Endothelial cell (in vitro differentiated cells): ENCODE data around the gene PROKR1. TPM values are rescaled to one million over a fixed set of nuclear protein-coding genes. Genes with fewer than 3 reads are reported as not detected.

Source experiments
- DNase-seq: peaks from one replicate; pipeline ENCODE4 v3.0.0; 2021; ENCODE audit warnings: low spot score
- H3K27ac Mint-ChIP-seq: one replicate; pipeline ENCODE4 v1.8.0; 2021; ENCODE audit warnings: mixed read lengths, inconsistent platforms; ENCODE audit not compliant: unreplicated experiment
- H3K27me3 Mint-ChIP-seq: one replicate; pipeline ENCODE4 v1.8.0; 2021; ENCODE audit warnings: mild to moderate bottlenecking, moderate library complexity, mixed read lengths, inconsistent platforms; ENCODE audit not compliant: unreplicated experiment
- H3K36me3 Mint-ChIP-seq: one replicate; pipeline ENCODE4 v1.8.0; 2021; ENCODE audit warnings: mild to moderate bottlenecking, low read depth, mixed read lengths, inconsistent platforms; ENCODE audit not compliant: unreplicated experiment
- H3K4me1 Mint-ChIP-seq: one replicate; pipeline ENCODE4 v1.8.0; 2021; ENCODE audit warnings: mild to moderate bottlenecking, mixed read lengths, inconsistent platforms; ENCODE audit not compliant: unreplicated experiment
- H3K4me3 Mint-ChIP-seq: one replicate; pipeline ENCODE4 v1.8.0; 2021; ENCODE audit warnings: mild to moderate bottlenecking, mixed read lengths, inconsistent platforms; ENCODE audit not compliant: unreplicated experiment
- H3K9me3 Mint-ChIP-seq: one replicate; pipeline ENCODE4 v1.8.0; 2021; ENCODE audit warnings: mixed read lengths, inconsistent platforms; ENCODE audit not compliant: unreplicated experiment
- total RNA-seq: library from RNA; stranded (reverse); fragmentation: NEBNext Ultra II Directional; extraction: Animal tissue kit (Norgen Biotek cat#: 25700); gene quantifications from one replicate; pipeline ENCODE4 v1.2.1, GENCODE V29; 2021; ENCODE audit not compliant: unreplicated experiment
- TF ChIP-seq, protein P1 (sequence below): fragments of 200-600 bp; sonication (generic); IDR thresholded peaks from one replicate; pipeline ENCODE4 v1.5.0; 2021; ENCODE audit warnings: antibody characterized with exemption; ENCODE audit not compliant: unreplicated experiment

PROKR1 gene
- total RNA-seq, 1 donor from 2014 or later = 0.38 TPM

DNA sequence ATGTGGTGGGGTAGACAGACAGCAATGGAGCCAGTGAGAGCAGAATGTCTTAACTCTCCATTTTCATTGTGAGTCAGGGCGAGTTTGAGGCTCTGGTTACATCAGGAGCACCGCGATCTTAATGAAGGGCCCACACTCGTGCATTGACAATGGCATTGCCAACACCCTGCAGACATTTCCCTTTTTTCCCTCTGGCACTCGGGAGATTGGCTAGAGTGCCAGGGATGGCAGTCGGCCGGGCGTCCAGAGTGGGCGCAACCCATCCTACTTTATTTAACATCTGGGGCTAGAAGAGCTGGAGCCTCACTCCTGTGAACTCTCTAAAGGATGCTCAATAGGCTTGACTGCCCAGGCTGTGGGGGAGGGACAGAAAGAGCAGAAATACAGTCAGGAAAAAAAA is 9.7 kb downstream of the PROKR1 start:
- Mint-ChIP-seq H3K27me3 (peaks cover 5% of the 10 kb centered on the region), H3K9me3 (no peaks in the 10 kb centered on the region), H3K4me1 (peaks cover 19% of the 10 kb centered on the region), H3K36me3 (no peaks in the 10 kb centered on the region), H3K4me3 (peak overlapping the region; percentile 26), H3K27ac (no peak overlapping the region)
- TF ChIP-seq, protein P1, sequence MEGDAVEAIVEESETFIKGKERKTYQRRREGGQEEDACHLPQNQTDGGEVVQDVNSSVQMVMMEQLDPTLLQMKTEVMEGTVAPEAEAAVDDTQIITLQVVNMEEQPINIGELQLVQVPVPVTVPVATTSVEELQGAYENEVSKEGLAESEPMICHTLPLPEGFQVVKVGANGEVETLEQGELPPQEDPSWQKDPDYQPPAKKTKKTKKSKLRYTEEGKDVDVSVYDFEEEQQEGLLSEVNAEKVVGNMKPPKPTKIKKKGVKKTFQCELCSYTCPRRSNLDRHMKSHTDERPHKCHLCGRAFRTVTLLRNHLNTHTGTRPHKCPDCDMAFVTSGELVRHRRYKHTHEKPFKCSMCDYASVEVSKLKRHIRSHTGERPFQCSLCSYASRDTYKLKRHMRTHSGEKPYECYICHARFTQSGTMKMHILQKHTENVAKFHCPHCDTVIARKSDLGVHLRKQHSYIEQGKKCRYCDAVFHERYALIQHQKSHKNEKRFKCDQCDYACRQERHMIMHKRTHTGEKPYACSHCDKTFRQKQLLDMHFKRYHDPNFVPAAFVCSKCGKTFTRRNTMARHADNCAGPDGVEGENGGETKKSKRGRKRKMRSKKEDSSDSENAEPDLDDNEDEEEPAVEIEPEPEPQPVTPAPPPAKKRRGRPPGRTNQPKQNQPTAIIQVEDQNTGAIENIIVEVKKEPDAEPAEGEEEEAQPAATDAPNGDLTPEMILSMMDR = no peak
- DNase-seq = no peak

DNA sequence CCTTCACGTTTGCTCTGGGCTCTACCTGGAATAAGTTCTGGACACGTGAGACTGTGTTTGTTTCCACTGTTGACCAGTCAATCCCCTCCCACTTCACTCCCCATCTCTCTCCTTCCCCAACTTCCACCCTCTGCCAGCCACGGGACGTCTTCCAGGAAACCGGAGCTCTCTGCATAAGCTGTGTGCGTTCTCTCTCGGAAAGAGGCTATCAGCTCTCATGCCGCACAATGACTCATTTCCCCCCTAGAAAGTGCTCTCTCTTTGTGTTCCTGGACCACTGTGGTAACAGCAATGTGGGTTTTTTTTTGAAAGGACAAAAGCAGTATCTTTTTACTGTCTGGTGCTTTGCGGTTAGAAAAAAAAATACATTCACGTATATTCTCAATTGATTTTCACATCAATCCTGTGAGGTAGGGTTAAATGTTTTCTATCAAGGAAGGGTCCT is 10.2 kb downstream of the PROKR1 start:
- Mint-ChIP-seq H3K4me1 (peaks cover 19% of the 10 kb centered on the region), H3K27ac (peak overlapping the region; percentile 86), H3K27me3 (peaks cover 5% of the 10 kb centered on the region), H3K9me3 (no peaks in the 10 kb centered on the region), H3K4me3 (peak overlapping the region; percentile 37), H3K36me3 (no peaks in the 10 kb centered on the region)
- DNase-seq = peak; percentile 22
- TF ChIP-seq, protein P1 = no peak

DNA sequence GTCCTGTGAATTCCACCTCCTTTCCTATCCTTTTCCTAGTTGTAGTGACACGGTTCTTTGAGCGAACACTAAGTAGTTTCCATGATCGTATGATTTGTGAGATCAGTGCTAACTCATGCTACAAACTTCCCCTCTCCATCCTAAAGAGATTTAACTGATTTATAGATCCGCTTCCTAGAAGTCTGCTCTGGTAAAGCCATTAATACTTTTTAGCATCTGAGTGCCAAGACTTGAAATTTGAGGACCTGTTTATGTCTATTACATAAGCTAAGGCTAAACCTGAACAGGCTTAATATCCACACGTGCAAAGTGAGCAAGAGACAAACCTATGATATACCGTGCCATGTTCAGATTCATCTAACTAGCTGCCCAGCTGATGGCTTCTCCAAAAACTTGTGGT is 14.9 kb downstream of the PROKR1 start:
- Mint-ChIP-seq H3K27me3 (peaks cover 2% of the 10 kb centered on the region), H3K4me3 (no peak overlapping the region), H3K9me3 (no peaks in the 10 kb centered on the region), H3K27ac (no peak overlapping the region), H3K4me1 (peaks cover 24% of the 10 kb centered on the region), H3K36me3 (no peaks in the 10 kb centered on the region)
- TF ChIP-seq, protein P1 = no peak
- no peak for DNase-seq

DNA sequence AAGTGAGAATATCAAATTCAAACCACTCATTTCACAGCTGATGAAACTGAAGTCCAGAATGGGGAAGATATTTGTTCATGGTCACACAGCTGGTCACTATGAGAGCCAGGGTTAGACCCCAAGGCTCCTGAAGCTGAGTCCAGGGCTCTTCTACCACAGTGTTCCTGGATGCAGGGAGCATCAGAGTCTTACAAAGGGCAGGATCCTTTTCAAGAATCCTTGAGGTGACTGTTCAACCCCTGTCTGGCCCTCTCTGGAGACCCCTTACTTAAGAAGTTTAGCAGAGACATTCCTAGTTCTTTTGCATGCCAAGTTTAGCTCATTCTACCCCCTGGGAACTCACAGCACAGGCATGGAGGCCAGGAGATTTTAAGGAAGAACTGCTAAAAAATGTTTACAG is 15.7 kb downstream of the PROKR1 start:
- H3K9me3 Mint-ChIP-seq = no peaks in the 10 kb centered on the region
- TF ChIP-seq, protein P1 = no peak
- peaks cover 2% of the 10 kb centered on the region for H3K27me3 Mint-ChIP-seq
- DNase-seq = no peak
- no peaks in the 10 kb centered on the region for H3K36me3 Mint-ChIP-seq
- no peak overlapping the region for H3K27ac Mint-ChIP-seq
- peaks cover 16% of the 10 kb centered on the region for H3K4me1 Mint-ChIP-seq
- no peak overlapping the region for H3K4me3 Mint-ChIP-seq

DNA sequence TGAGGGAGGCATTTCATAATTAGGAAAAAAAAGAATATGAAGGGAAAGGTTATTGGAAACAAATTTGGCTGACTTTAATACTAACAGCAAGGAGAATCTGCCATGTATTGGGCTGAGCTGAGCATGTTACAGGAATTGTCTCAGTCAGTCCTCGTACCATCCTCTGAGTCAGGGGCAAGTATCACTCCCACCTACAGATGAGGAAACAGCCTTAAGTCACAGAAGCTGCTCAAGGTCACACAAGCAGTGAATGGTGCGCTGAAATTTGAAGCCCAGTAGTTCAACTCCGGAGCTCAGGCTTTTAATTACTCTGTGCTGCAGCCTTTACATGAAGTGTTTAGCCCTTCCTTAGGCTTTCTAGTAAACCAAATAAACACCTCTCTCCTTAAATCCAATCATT is 17.3 kb downstream of the PROKR1 start:
- Mint-ChIP-seq H3K27me3 (no peaks in the 10 kb centered on the region), H3K4me1 (peaks cover 16% of the 10 kb centered on the region), H3K27ac (no peak overlapping the region), H3K9me3 (no peaks in the 10 kb centered on the region), H3K36me3 (no peaks in the 10 kb centered on the region), H3K4me3 (no peak overlapping the region)
- DNase-seq = no peak
- TF ChIP-seq, protein P1 = no peak
